OCI-LY7 (cell line): ENCODE data around the gene SLC26A6. TPM values are rescaled to one million over a fixed set of nuclear protein-coding genes. Genes with fewer than 3 reads are reported as not detected.
A peak's percentile ranks its signal among the peaks of the same experiment; 100 is the strongest.

Source experiments
- BruUV-seq: library from RNA; stranded (reverse); fragments of 400-500 nt; replicated peaks from 2 replicates; lab custom pipeline; 2021; lab: Mats Ljungman, UMichigan
- CTCF ChIA-PET: fragments of 300-600 bp; sonication (Branson Sonifier 250); formaldehyde crosslinking; loops from one replicate; lab custom pipeline; 2022; ENCODE audit warnings: antibody characterized with exemption; ENCODE audit not compliant: unreplicated experiment; lab: Charles Lee
- POLR2A ChIA-PET: fragments of 300-600 bp; sonication (Branson Sonifier 250); formaldehyde crosslinking; loops from one replicate; lab custom pipeline; 2022; ENCODE audit warnings: antibody characterized with exemption; lab: Charles Lee
- DNase-seq: peaks from one replicate; pipeline ENCODE4 v3.0.0-alpha.2; 2015; ENCODE audit warnings: low spot score
- H2AFZ ChIP-seq: fragments of 200-600 bp; sonication (generic), shearing (Covaris generic); 2 replicates; pipeline ENCODE4 v1.6.1; 2014; ENCODE audit warnings: mild to moderate bottlenecking, antibody characterized with exemption, low read length, moderate library complexity
- H3K27ac ChIP-seq: fragments of 200-600 bp; sonication (generic); 2 replicates; pipeline ENCODE4 v1.5.1; 2014; ENCODE audit warnings: mixed run types, low read depth, mild to moderate bottlenecking, moderate library complexity, low read length, inconsistent platforms; ENCODE audit not compliant: poor library complexity, severe bottlenecking
- H3K36me3 ChIP-seq: fragments of 200-600 bp; sonication (generic); 2 replicates; pipeline ENCODE4 v1.6.1; 2014; ENCODE audit warnings: mild to moderate bottlenecking, antibody characterized with exemption, low read length, moderate library complexity, mixed read lengths; ENCODE audit not compliant: insufficient read depth
- H3K4me1 ChIP-seq: fragments of 200-600 bp; sonication (generic); 2 replicates; pipeline ENCODE4 v1.5.1; 2014; ENCODE audit warnings: mild to moderate bottlenecking, low read length; ENCODE audit not compliant: insufficient read depth, poor library complexity, severe bottlenecking
- H3K4me2 ChIP-seq: fragments of 200-600 bp; sonication (generic); 2 replicates; pipeline ENCODE4 v1.6.1; 2014; ENCODE audit warnings: mild to moderate bottlenecking, low read length
- H3K4me3 ChIP-seq: fragments of 200-600 bp; sonication (generic); 2 replicates; pipeline ENCODE4 v1.5.1; 2014; ENCODE audit warnings: mild to moderate bottlenecking, low read depth, low read length; ENCODE audit not compliant: poor library complexity, severe bottlenecking
- H3K79me2 ChIP-seq: fragments of 200-600 bp; sonication (generic); 2 replicates; pipeline ENCODE4 v1.6.1; 2016; ENCODE audit warnings: low read depth, mild to moderate bottlenecking, low read length, moderate library complexity, mixed read lengths; ENCODE audit not compliant: insufficient read depth
- H3K9me2 ChIP-seq: fragments of 200-600 bp; sonication (generic); 2 replicates; pipeline ENCODE4 v1.6.1; 2016; ENCODE audit warnings: mild to moderate bottlenecking, low read length, mixed read lengths; ENCODE audit not compliant: insufficient read depth
- H3K9me3 ChIP-seq: fragments of 200-600 bp; sonication (generic); 2 replicates; pipeline ENCODE4 v1.6.1; 2014; ENCODE audit warnings: mild to moderate bottlenecking, mixed run types, low read length, mixed read lengths
- H4K20me1 ChIP-seq: fragments of 200-600 bp; sonication (generic); 2 replicates; pipeline ENCODE4 v1.6.1; 2014; ENCODE audit warnings: mild to moderate bottlenecking, antibody characterized with exemption, low read length, moderate library complexity, mixed read lengths; ENCODE audit not compliant: insufficient read depth
- EZH2phosphoT487 ChIP-seq: fragments of 200-600 bp; sonication (generic); IDR thresholded peaks from 2 replicates; pipeline ENCODE4 v1.6.1; 2018; ENCODE audit warnings: low read depth, borderline replicate concordance, mild to moderate bottlenecking, mixed run types, antibody characterized with exemption, low read length, moderate library complexity, mixed read lengths
- intact Hi-C: fragments of 100-400 bp; cut with micrococcal nuclease; formaldehyde crosslinking; loops from one replicate; pipeline ENCODE4 v1.10.0; 2022; ENCODE audit not compliant: unreplicated experiment
- total RNA-seq, 2 experiments: library from RNA; depleted of rRNA in 1 of 2; stranded (reverse); fragments of >200 nt in 1 of 2; shearing (Covaris generic) in 1 of 2; gene quantifications; 2 replicates each; pipeline ENCODE4 v1.2.3, GENCODE V29; 2014 to 2022
- TF ChIP-seq, protein P1 (sequence below): fragments of 200-600 bp; sonication (generic); conservative IDR thresholded peaks from 2 replicates; pipeline ENCODE4 v1.5.1; 2014; ENCODE audit warnings: mild to moderate bottlenecking, antibody characterized with exemption, low read length, moderate library complexity, mixed read lengths

Gene SLC26A6
- total RNA-seq, 2 experiments from 2014 or later: 42.1 to 47.3 TPM

GRCh38 chr3:48660800-48661400 lies 25.6 kb upstream of the SLC26A6 start:
- Histone ChIP-seq H3K27ac (no peak overlapping the region), H3K36me3 (no peaks in the 10 kb centered on the region), H3K9me2 (no peaks in the 10 kb centered on the region), H4K20me1 (no peaks in the 10 kb centered on the region), H3K9me3 (no peaks in the 10 kb centered on the region), H3K79me2 (no peaks in the 10 kb centered on the region), H3K4me1 (peaks cover 4% of the 10 kb centered on the region), H2AFZ (no peak overlapping the region), H3K4me3 (peak overlapping the region; percentile 65), H3K4me2 (peak overlapping the region; percentile 93; the same call in 1 of the 2 replicates)
- no peak for DNase-seq
- intact Hi-C loops: loop anchor here (5.0 kb wide), 1 partner anchor 99 kb away; the partner anchor contains the start of gene UCN2
- BruUV-seq: no TSS peak
- TF ChIP-seq, protein P1, sequence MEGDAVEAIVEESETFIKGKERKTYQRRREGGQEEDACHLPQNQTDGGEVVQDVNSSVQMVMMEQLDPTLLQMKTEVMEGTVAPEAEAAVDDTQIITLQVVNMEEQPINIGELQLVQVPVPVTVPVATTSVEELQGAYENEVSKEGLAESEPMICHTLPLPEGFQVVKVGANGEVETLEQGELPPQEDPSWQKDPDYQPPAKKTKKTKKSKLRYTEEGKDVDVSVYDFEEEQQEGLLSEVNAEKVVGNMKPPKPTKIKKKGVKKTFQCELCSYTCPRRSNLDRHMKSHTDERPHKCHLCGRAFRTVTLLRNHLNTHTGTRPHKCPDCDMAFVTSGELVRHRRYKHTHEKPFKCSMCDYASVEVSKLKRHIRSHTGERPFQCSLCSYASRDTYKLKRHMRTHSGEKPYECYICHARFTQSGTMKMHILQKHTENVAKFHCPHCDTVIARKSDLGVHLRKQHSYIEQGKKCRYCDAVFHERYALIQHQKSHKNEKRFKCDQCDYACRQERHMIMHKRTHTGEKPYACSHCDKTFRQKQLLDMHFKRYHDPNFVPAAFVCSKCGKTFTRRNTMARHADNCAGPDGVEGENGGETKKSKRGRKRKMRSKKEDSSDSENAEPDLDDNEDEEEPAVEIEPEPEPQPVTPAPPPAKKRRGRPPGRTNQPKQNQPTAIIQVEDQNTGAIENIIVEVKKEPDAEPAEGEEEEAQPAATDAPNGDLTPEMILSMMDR: no peak
- TF ChIP-seq EZH2phosphoT487: no peak
- POLR2A ChIA-PET: no interaction called here
- CTCF ChIA-PET: no interaction called here

DNA sequence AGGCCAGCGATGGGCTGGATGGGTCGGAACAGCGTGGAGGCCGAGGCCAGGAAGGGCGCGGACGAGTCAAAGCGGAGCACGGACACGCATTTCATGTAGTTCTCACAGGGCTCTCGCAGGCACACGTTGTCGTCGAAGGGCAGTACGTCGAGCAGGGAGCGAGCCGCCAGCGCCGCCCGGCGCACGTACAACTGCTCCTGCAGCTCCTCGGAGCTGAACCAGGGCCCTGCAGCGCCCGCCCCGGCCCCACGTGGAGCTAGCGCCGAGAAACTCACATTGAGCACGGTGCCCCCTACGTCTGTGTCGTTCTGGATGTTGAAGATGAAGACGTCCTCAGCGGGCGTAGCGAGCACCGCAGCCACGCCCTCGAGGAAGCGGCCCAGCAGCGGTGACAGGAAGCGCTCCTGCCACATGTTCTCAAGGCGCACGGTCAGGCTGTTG lies 21.6 kb upstream of the SLC26A6 start:
- ChIA-PET POLR2A (no interaction called here), CTCF (interaction anchor here (0.7 kb wide), 1 partner anchor 21 kb away, joined by 6 read pairs; the partner anchor contains the start of gene SLC26A6)
- H2AFZ ChIP-seq: peak overlapping the region; percentile 44; the same call in 1 of the 2 replicates
- peak overlapping the region; percentile 73 for H3K4me2 ChIP-seq
- peaks cover 4% of the 10 kb centered on the region for H3K4me1 ChIP-seq
- TF ChIP-seq EZH2phosphoT487: no peak
- TF ChIP-seq, protein P1: no peak
- no peak overlapping the region for H3K27ac ChIP-seq
- H3K4me3 ChIP-seq: no peak overlapping the region
- intact Hi-C loops: loop anchor here (1.0 to 2.0 kb wide), 2 partner anchors 22 to 256 kb away; partner anchors contain the start of gene SLC26A6
- BruUV-seq: no TSS peak
- no peaks in the 10 kb centered on the region for H3K9me3 ChIP-seq
- no peaks in the 10 kb centered on the region for H3K9me2 ChIP-seq
- H3K79me2 ChIP-seq: no peaks in the 10 kb centered on the region
- no peaks in the 10 kb centered on the region for H3K36me3 ChIP-seq
- no peak for DNase-seq
- no peaks in the 10 kb centered on the region for H4K20me1 ChIP-seq
